Measurements from ENCODE around the gene SMOC1.

The SMOC1 gene

GRCh38 chr14:70050136-70050535 is 170.9 kb downstream of the SMOC1 start:
- no peak for DNase-seq

GRCh38 chr14:70052990-70053389 is 173.8 kb downstream of the SMOC1 start:
- no peak for DNase-seq

- DNase-seq = no peak
Observed at GRCh38 chr14:70057519-70058136, 178.4 kb downstream of the SMOC1 start.

GRCh38 chr14:70059545-70059944 is 180.3 kb downstream of the SMOC1 start:
- DNase-seq = no peak

GRCh38 chr14:70061108-70061507 is 181.9 kb downstream of the SMOC1 start:
- no peak for DNase-seq

GRCh38 chr14:70064136-70064865 is 185.1 kb downstream of the SMOC1 start:
- no peak for DNase-seq

- no peak for DNase-seq
Observed at GRCh38 chr14:70067810-70068209, 188.6 kb downstream of the SMOC1 start.

GRCh38 chr14:70069186-70069585 is 190.0 kb downstream of the SMOC1 start:
- no peak for DNase-seq

GRCh38 chr14:70073924-70074566 is 194.8 kb downstream of the SMOC1 start:
- DNase-seq = peak; percentile 13 to 31

- DNase-seq = no peak
Observed at GRCh38 chr14:70077005-70077404, 197.8 kb downstream of the SMOC1 start.

- DNase-seq = no peak
Observed at GRCh38 chr14:70077720-70078119, 198.5 kb downstream of the SMOC1 start.

GRCh38 chr14:70078329-70078728 is 199.1 kb downstream of the SMOC1 start:
- no peak for DNase-seq

GRCh38 chr14:70080076-70080475 is 200.9 kb downstream of the SMOC1 start:
- no peak for DNase-seq

All from CD4-positive, alpha-beta T cell treated with Interferon alpha-2 for 1 hour (primary cell).